Lower leg skin (tissue), 4 donors: ENCODE measurements around the gene SPDYA. TPM values are rescaled to one million over a fixed set of nuclear protein-coding genes. Genes with fewer than 3 reads are reported as not detected.

Experiments used
- DNase-seq, 2 donors: peaks; one replicate each; pipeline ENCODE4 v3.0.0-alpha.2; 2019; ENCODE audit warnings: low spot score in 2 of 2
- H3K4me3 ChIP-seq: fragments of 200-600 bp; sonication (generic); 2 replicates; pipeline ENCODE4 v1.5.1; 2017; ENCODE audit warnings: mild to moderate bottlenecking, low read depth; ENCODE audit not compliant: poor library complexity, severe bottlenecking
- POLR2A ChIP-seq, 2 donors: fragments of 450-650 bp; IDR thresholded peaks; one replicate each; pipeline ENCODE4 v1.6.1; 2016 to 2017; ENCODE audit warnings: antibody characterized with exemption in 2 of 2, mild to moderate bottlenecking in 1 of 2, moderate library complexity in 1 of 2
- WGBS, 2 donors: methylation state at CpG; one replicate each; pipeline ENCODE4 v1.1.5; 2018; 5-methylcytosine and 5-hydroxymethylcytosine counted together
- intact Hi-C: fragments of 100-400 bp; cut with DNase I; formaldehyde crosslinking; loops from one replicate; pipeline ENCODE4 v1.15.0; 2023; ENCODE audit warnings: low total_unique reads
- total RNA-seq, 4 donors: library from RNA; depleted of rRNA; stranded (reverse); fragments of >200 nt; gene quantifications; one replicate each; pipeline ENCODE4 v1.1.0, GENCODE V29; 2016
- TF ChIP-seq, protein P1 (sequence below), 3 donors: fragments of 450-650 bp; IDR thresholded peaks; one replicate each; pipeline ENCODE4 v1.5.1; 2016; ENCODE audit warnings: antibody characterized with exemption in 3 of 3, mild to moderate bottlenecking in 3 of 3, moderate library complexity in 2 of 3

The SPDYA gene
- under 1 TPM in 3 of 4 donors, not detected in 1; 0.42 to 0.95 (median 0.71) TPM for total RNA-seq

DNA sequence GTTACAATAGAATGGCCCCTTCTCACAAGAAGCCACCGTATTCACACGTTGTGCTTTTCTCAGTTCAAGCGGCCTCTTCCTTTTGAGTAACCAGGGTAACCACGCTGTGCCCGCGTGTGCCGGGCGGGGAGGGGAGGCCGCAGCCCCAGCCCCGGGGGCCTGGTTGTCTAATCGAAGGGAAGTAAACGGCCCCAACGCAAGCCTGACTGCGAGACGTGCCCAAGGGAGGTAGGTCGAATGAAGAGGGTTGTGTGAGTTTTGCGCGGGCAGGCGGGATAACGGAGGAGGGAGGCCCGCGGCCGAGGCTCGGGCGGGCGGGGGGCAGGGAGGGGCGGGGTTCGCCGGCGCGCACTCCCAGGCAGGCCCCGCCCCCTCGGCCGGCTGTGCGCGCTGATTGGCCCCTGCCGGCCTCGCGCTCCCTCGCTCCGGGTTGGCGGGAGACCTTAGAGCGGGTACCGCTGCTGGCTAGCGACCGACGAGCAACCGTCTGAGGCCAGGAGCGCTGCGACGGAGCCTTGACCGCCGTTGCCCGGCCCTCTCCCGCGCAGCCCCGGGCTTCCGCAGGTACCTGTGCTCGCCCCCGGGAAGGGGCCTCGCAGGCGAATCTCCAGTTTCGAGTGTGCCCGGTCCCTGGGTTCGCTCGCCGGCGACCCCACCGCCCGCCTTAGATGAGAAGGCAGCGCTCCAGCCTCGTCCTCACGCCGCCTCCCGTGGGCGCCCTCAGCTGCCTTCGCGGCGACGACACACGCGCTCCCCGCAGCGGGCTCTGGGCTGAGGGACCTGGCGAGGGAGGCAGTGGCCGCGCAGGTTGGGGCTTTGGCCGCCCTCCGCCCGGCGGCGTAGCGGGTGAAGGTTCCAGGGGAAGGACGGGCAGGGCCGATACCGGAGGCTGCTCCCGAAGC, at the start of gene SPDYA:
Gene SPDYA, plus strand, starts transcription at position 451 of the 902 bp plus-strand sequence. CDS start 5,181 bp downstream, outside the sequence.
- 2% methylated on average over 28 to 80 of the region's 97 CpGs for WGBS, 2 donors
- peak; percentile 30 to 89 for DNase-seq
- no peak for TF ChIP-seq POLR2A (IDR thresholded peaks at IDR 0.05)
- TF ChIP-seq, protein P1, sequence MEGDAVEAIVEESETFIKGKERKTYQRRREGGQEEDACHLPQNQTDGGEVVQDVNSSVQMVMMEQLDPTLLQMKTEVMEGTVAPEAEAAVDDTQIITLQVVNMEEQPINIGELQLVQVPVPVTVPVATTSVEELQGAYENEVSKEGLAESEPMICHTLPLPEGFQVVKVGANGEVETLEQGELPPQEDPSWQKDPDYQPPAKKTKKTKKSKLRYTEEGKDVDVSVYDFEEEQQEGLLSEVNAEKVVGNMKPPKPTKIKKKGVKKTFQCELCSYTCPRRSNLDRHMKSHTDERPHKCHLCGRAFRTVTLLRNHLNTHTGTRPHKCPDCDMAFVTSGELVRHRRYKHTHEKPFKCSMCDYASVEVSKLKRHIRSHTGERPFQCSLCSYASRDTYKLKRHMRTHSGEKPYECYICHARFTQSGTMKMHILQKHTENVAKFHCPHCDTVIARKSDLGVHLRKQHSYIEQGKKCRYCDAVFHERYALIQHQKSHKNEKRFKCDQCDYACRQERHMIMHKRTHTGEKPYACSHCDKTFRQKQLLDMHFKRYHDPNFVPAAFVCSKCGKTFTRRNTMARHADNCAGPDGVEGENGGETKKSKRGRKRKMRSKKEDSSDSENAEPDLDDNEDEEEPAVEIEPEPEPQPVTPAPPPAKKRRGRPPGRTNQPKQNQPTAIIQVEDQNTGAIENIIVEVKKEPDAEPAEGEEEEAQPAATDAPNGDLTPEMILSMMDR (IDR thresholded peaks at IDR 0.05) = no peak
- intact Hi-C loops = no loop called here
- peak within 1 kb of the TSS; percentile 13 for H3K4me3 ChIP-seq

DNA sequence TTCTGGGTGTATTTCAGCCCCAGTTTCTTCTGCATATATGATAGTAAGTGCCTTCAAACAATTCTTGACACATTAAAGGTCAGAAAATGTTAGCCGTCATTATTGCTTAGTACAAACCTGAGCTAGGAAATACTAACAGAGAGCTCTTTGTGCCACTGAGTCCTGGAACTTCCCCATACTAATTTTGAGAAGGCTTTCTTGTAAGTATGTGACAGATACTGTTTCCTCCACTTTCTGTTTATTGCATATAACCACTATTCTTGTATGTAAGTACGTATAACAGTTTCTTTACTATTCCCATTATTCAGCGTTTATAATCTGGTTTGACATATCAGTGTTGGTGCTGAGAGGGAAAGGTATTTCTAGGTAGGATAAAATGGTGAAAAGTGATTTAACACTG, 49.2 kb upstream of the SPDYA start:
- no peak for DNase-seq
- intact Hi-C loops = no loop called here
- H3K4me3 ChIP-seq = no peak overlapping the region
- TF ChIP-seq, protein P1 (IDR thresholded peaks at IDR 0.05) = no peak
- no peak for TF ChIP-seq POLR2A (IDR thresholded peaks at IDR 0.05)
- 87 to 90% methylated on average over 3 of the region's 3 CpGs for WGBS, 2 donors

DNA sequence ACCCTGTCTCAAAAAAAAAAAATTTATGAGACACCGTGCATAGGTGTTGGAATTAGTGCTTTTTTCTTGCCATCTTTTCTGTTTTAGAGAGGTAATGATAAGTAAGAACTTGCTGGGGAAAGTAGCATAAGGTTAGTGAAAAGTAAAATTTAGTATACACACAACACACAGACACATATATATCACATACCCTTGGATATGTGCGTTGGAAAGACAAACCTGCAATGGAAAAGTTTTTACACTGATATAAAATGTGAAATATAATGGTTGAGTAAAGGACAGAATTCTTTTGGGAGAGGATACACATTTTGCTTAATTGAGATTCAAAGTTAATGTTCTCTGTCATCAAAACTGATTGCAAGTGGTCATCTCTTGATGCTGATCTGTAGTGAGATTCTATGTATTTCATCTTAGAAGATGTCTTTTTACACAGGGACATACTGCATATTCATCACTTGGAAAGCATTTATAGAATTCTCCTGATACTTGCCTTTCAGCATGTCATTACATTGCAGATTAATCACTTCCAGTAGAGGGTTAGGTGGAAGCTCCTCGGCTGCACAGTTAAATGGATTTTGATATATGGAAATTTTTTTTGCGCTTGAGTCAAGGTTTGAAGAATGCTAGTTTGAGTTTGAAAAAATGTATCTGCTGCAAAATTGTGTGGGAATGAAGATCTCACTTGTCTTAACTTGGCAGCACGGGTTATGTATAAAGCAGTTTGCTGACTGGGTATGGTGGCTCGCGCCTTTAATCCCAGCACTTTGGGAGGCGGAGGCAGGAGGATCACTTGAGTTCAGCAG, 45.5 kb upstream of the SPDYA start:
- 73 to 74% methylated on average over 8 of the region's 8 CpGs for WGBS, 2 donors
- DNase-seq = no peak
- TF ChIP-seq POLR2A (IDR thresholded peaks at IDR 0.05) = no peak
- TF ChIP-seq, protein P1 (IDR thresholded peaks at IDR 0.05) = no peak
- intact Hi-C loops = no loop called here
- no peak overlapping the region for H3K4me3 ChIP-seq

DNA sequence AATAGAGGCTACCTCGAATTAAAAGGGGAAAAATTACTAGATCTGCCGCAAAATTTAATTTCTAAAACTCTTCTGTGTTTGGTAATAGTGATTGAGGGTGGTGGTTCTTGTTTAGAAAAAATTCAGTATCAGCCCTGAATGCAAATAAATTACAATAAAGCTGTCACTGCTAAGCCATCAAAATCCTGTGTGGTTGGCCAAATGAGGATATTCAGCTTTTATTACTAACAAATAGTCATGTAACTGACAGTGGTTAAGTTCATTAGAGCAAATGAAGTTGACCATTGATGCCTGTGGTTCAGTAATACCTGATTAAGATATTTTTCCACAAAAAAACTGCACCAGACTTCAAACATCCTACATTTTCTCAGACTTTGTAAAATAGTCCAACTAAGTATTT, 44.6 kb upstream of the SPDYA start:
- intact Hi-C loops = no loop called here
- no peak overlapping the region for H3K4me3 ChIP-seq
- no peak for DNase-seq
- 74 to 89% methylated on average over 2 of the region's 2 CpGs for WGBS, 2 donors
- TF ChIP-seq, protein P1 (IDR thresholded peaks at IDR 0.05) = no peak
- no peak for TF ChIP-seq POLR2A (IDR thresholded peaks at IDR 0.05)

DNA sequence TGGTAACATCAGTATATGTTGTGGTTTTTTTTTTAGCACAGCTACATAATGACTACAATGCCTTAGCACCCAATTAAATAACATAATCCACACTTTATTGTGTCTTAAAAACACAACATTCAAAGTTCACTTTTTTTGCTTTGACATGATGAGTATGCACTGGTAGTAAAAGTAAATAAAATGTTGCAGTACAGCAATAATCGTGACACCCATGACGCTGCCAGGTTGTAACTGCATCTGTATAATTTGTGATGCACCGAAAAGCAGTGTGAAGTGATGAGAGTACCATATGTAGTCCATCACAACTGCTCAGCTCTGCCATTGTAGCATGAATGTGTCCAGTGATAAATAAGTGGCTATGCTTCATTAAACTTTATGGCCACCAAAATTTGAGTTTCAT, 43.3 kb upstream of the SPDYA start:
- no peak overlapping the region for H3K4me3 ChIP-seq
- 79 to 82% methylated on average over 3 of the region's 3 CpGs for WGBS, 2 donors
- no peak for DNase-seq
- TF ChIP-seq, protein P1 (IDR thresholded peaks at IDR 0.05) = no peak
- TF ChIP-seq POLR2A (IDR thresholded peaks at IDR 0.05) = no peak
- intact Hi-C loops = no loop called here
